H1 (cell line): ENCODE data around the gene SAP30L. TPM values are rescaled to one million over a fixed set of nuclear protein-coding genes. Genes with fewer than 3 reads are reported as not detected.

Experiments
- CTCF ChIA-PET: fragments of 300-600 bp; sonication (Branson Sonifier 250); formaldehyde crosslinking; loops from one replicate; lab custom pipeline; 2021; ENCODE audit not compliant: partially characterized antibody; lab: Charles Lee
- POLR2A ChIA-PET: fragments of 300-600 bp; sonication (Branson Sonifier 250); formaldehyde crosslinking; loops from one replicate; lab custom pipeline; 2021; ENCODE audit warnings: inconsistent platforms; ENCODE audit not compliant: partially characterized antibody; lab: Charles Lee
- DNase-seq, 2 experiments: peaks; one replicate each; pipeline versions ENCODE4 v3.0.0 to v3.0.0-alpha.2; 2010 to 2022; ENCODE audit warnings: low spot score in 2 of 2, low read depth in 1 of 2, mixed read lengths in 1 of 2
- FAIRE-seq: peaks from 2 replicates; lab custom pipeline; 2011; peaks lifted over from hg19 to GRCh38; lab: Jason Lieb, UNC
- H2AFZ ChIP-seq: 2 replicates; pipeline ENCODE4 v1.8.1; 2012; ENCODE audit warnings: low read length, inconsistent platforms
- H2AK5ac ChIP-seq: 2 replicates; pipeline ENCODE4 v1.6.1; 2013; ENCODE audit warnings: low read depth, low read length
- H2BK120ac ChIP-seq: replicated peaks from 2 replicates; pipeline ENCODE3; 2013; ENCODE audit warnings: low read depth, low read length, inconsistent platforms
- H2BK12ac ChIP-seq: 2 replicates; pipeline ENCODE4 v1.6.1; 2013; ENCODE audit warnings: low read depth, low read length
- H2BK15ac ChIP-seq: 2 replicates; pipeline ENCODE4 v1.6.1; 2013; ENCODE audit warnings: low read length
- H2BK20ac ChIP-seq: 2 replicates; pipeline ENCODE4 v1.6.1; 2013; ENCODE audit warnings: low read length
- H2BK5ac ChIP-seq: 2 replicates; pipeline ENCODE4 v1.6.1; 2013; ENCODE audit warnings: low read depth, low read length
- H3K14ac ChIP-seq: 2 replicates; pipeline ENCODE4 v1.6.1; 2013; ENCODE audit warnings: inconsistent platforms; ENCODE audit not compliant: insufficient read length
- H3K18ac ChIP-seq: 2 replicates; pipeline ENCODE4 v1.6.1; 2013; ENCODE audit warnings: low read length; ENCODE audit errors: extremely low read depth
- H3K23ac ChIP-seq: 2 replicates; pipeline ENCODE4 v1.6.1; 2013; ENCODE audit warnings: inconsistent platforms; ENCODE audit not compliant: insufficient read length
- H3K23me2 ChIP-seq: 2 replicates; pipeline ENCODE4 v1.6.1; 2013; ENCODE audit warnings: low read depth, low read length
- H3K27ac ChIP-seq: 2 replicates; pipeline ENCODE4 v1.6.1; 2011; ENCODE audit warnings: low read depth, low read length, inconsistent platforms
- H3K27me3 ChIP-seq, 4 experiments: replicated peaks in 1 of 4; 1 replicate in 1 of 4; 2 replicates in 3 of 4; pipeline versions ENCODE4 v1.6.1 to v1.8.1; 2011 to 2013; ENCODE audit warnings: low read length in 3 of 4, mild to moderate bottlenecking in 3 of 4, inconsistent platforms in 2 of 4, mixed read lengths in 2 of 4, moderate library complexity in 1 of 4; ENCODE audit not compliant: control insufficient read depth in 3 of 4, insufficient read depth in 3 of 4; ENCODE audit errors: extremely low read depth in 1 of 4
- H3K36me3 ChIP-seq, 4 experiments: 2 replicates each; pipeline versions ENCODE4 v1.6.1 to v1.8.1; 2011 to 2013; ENCODE audit warnings: mild to moderate bottlenecking in 4 of 4, low read length in 3 of 4, moderate library complexity in 2 of 4, control low read depth in 1 of 4, inconsistent platforms in 1 of 4; ENCODE audit not compliant: insufficient read depth in 4 of 4, control insufficient read depth in 2 of 4
- H3K4ac ChIP-seq: replicated peaks from 2 replicates; pipeline ENCODE3; 2013; ENCODE audit warnings: low read length, low read depth, mixed read lengths, inconsistent platforms; ENCODE audit not compliant: insufficient read length
- H3K4me1 ChIP-seq, 4 experiments: replicated peaks in 1 of 4; 1 replicate in 1 of 4; 2 replicates in 3 of 4; pipeline versions ENCODE4 v1.6.1 to v1.8.1; 2011 to 2013; ENCODE audit warnings: low read length in 3 of 4, inconsistent platforms in 2 of 4, mixed read lengths in 1 of 4; ENCODE audit not compliant: insufficient read depth in 4 of 4, control insufficient read depth in 3 of 4
- H3K4me2 ChIP-seq, 2 experiments: 2 replicates each; pipeline versions ENCODE4 v1.6.1 to v1.8.1; 2011 to 2013; ENCODE audit warnings: low read depth in 2 of 2, low read length in 2 of 2, control low read depth in 1 of 2, inconsistent platforms in 1 of 2, mild to moderate bottlenecking in 1 of 2; ENCODE audit not compliant: insufficient read depth in 1 of 2
- H3K4me3 ChIP-seq, 4 experiments: fragments of 200-600, 300-600 bp in 1 of 4; sonication (generic), shearing (Covaris generic), sonication (Bioruptor Twin) in 1 of 4; 2 replicates each; pipeline versions ENCODE4 v1.5.1 to v1.8.1; 2011 to 2016; ENCODE audit warnings: low read length in 4 of 4, low read depth in 3 of 4, control low read depth in 2 of 4, inconsistent platforms in 2 of 4, mild to moderate bottlenecking in 2 of 4, mixed read lengths in 1 of 4, moderate library complexity in 1 of 4; ENCODE audit not compliant: insufficient read depth in 2 of 4; ENCODE audit errors: extremely low read depth in 1 of 4
- H3K56ac ChIP-seq: replicated peaks from 2 replicates; pipeline ENCODE3; 2013; ENCODE audit warnings: low read depth, mild to moderate bottlenecking, mixed read lengths, low read length, inconsistent platforms; ENCODE audit not compliant: insufficient read length
- H3K79me1 ChIP-seq: 2 replicates; pipeline ENCODE4 v1.6.1; 2013; ENCODE audit warnings: low read depth, low read length, control low read depth
- H3K79me2 ChIP-seq, 2 experiments: 2 replicates each; pipeline versions ENCODE4 v1.6.1 to v1.8.1; 2012 to 2013; ENCODE audit warnings: low read length in 2 of 2, mild to moderate bottlenecking in 2 of 2, inconsistent platforms in 1 of 2; ENCODE audit not compliant: insufficient read depth in 2 of 2, control insufficient read depth in 1 of 2
- H3K9ac ChIP-seq, 4 experiments: replicated peaks in 1 of 4; 1 replicate in 1 of 4; 2 replicates in 3 of 4; pipeline versions ENCODE4 v1.6.1 to v1.8.1; 2011 to 2013; ENCODE audit warnings: low read depth in 3 of 4, low read length in 3 of 4, control low read depth in 2 of 4, mild to moderate bottlenecking in 2 of 4, moderate library complexity in 2 of 4, inconsistent platforms in 1 of 4; ENCODE audit errors: extremely low read depth in 1 of 4
- H3K9me3 ChIP-seq, 2 experiments: 2 replicates each; pipeline versions ENCODE4 v1.6.1 to v1.8.1; 2012 to 2013; ENCODE audit warnings: mild to moderate bottlenecking in 2 of 2, moderate library complexity in 2 of 2, control low read depth in 1 of 2, inconsistent platforms in 1 of 2, low read depth in 1 of 2, low read length in 1 of 2, mixed read lengths in 1 of 2; ENCODE audit not compliant: insufficient read depth in 2 of 2
- H4K20me1 ChIP-seq, 2 experiments: replicated peaks in 1 of 2; 2 replicates each; pipeline versions ENCODE3 to v1.8.1; 2011 to 2013; ENCODE audit warnings: inconsistent platforms in 2 of 2, low read length in 2 of 2, mild to moderate bottlenecking in 1 of 2; ENCODE audit not compliant: insufficient read depth in 2 of 2, control insufficient read depth in 1 of 2
- H4K5ac ChIP-seq: 2 replicates; pipeline ENCODE4 v1.6.1; 2013; ENCODE audit warnings: low read length, low read depth, mixed read lengths, inconsistent platforms; ENCODE audit not compliant: insufficient read length
- H4K8ac ChIP-seq: 2 replicates; pipeline ENCODE4 v1.8.0; 2013; ENCODE audit warnings: mild to moderate bottlenecking, moderate library complexity, low read length, inconsistent platforms; ENCODE audit not compliant: insufficient read depth; ENCODE audit errors: extremely low read depth
- H4K91ac ChIP-seq: replicated peaks from 2 replicates; pipeline ENCODE3; 2013; ENCODE audit warnings: low read length, mixed read lengths, inconsistent platforms; ENCODE audit not compliant: insufficient read length
- E2F6 ChIP-seq: IDR thresholded peaks from 2 replicates; pipeline ENCODE4 v1.6.1; 2012; ENCODE audit warnings: inconsistent platforms
- WGBS, 2 experiments: shearing (Covaris generic) in 1 of 2; methylation state at CpG; one replicate each; pipeline versions ENCODE4 v1.1.6 to v1.1.7; 2013 to 2015; ENCODE audit warnings: low lambda C conversion rate in 2 of 2, mixed read lengths in 2 of 2, inconsistent platforms in 1 of 2, low coverage in 1 of 2, missing lambda C conversion rate in 1 of 2; ENCODE audit not compliant: insufficient replicate concordance in 2 of 2, insufficient coverage in 1 of 2, insufficient read length in 1 of 2; ENCODE audit errors: extremely low coverage in 1 of 2, missing lambda C conversion rate in 1 of 2; 5-methylcytosine and 5-hydroxymethylcytosine counted together
- polyA plus RNA-seq, 7 experiments: library from polyadenylated mRNA; depleted of rRNA in 3 of 7; stranded (reverse) in 5 of 7; unstranded in 2 of 7; fragments of >200 nt in 5 of 7; fragments of 200-250 nt in 2 of 7; gene quantifications; 1 replicate in 5 of 7; 2 replicates in 1 of 7; 4 replicates in 1 of 7; pipeline versions ENCODE4 v1.2.1 to v1.2.3, GENCODE V29; 2011 to 2013; ENCODE audit warnings: missing spikeins in 2 of 7, mixed read lengths in 2 of 7
- total RNA-seq: library from RNA; stranded (reverse); fragmentation: NEBNext Ultra II Directional; extraction: Animal tissue kit (Norgen Biotek cat#: 25700); gene quantifications from 2 replicates; pipeline ENCODE4 v1.2.1, GENCODE V29; 2021

SAP30L gene
- total and polyA plus RNA-seq, 2 of the 8 experiments (the other 6 are each of a cell fraction or from before 2014, with no cell fraction given), result 12.2 to 31.5 TPM

GRCh38 chr5:154466671-154467070 lies 20.9 kb downstream of the SAP30L start:
- Histone ChIP-seq H3K27me3 (peaks cover 28 to 45% (median 39%) of the 10 kb centered on the region in 4 experiments), H3K36me3 (no peaks in the 10 kb centered on the region), H3K79me1 (no peaks in the 10 kb centered on the region), H3K14ac (no peak overlapping the region), H2BK20ac (no peak overlapping the region), H3K9ac (no peak overlapping the region), H3K18ac (no peak overlapping the region), H3K9me3 (no peaks in the 10 kb centered on the region), H4K5ac (no peak overlapping the region), H2BK12ac (no peak overlapping the region), H3K23me2 (no peaks in the 10 kb centered on the region), H2AK5ac (no peak overlapping the region), H3K27ac (no peak overlapping the region), H3K4ac (no peak overlapping the region), H4K8ac (no peak overlapping the region), H2BK5ac (no peak overlapping the region), H2BK15ac (no peak overlapping the region), H3K4me1 (peaks cover 0 to 4% (median 1%) of the 10 kb centered on the region in 4 experiments; a peak in 2 of 7 replicates), H2BK120ac (no peak overlapping the region), H3K23ac (no peak overlapping the region), H4K91ac (no peak overlapping the region), H2AFZ (no peak overlapping the region), H3K4me2 (no peak overlapping the region), H3K4me3 (no peak overlapping the region), H4K20me1 (peaks cover 0 to 2% of the 10 kb centered on the region in 2 experiments), H3K79me2 (no peaks in the 10 kb centered on the region), H3K56ac (no peak overlapping the region)
- ChIA-PET POLR2A (no interaction called here), CTCF (interaction anchor here (0.7 to 16.1 kb wide), 34 partner anchors 11 to 492 kb away, joined by 3 to 273 read pairs (median 6); partner anchors contain the start of gene HAND1)
- FAIRE-seq (no peak), DNase-seq (no peak)
- WGBS, 2 experiments, result 84% methylated on average over 5 of the region's 5 CpGs; no CpG with 5 or more reads in 1 of the 2 experiments
- TF ChIP-seq E2F6, result no peak
